DOHH2 (cell line): ENCODE measurements around the gene ENDOU.

Source experiments
- H3F3A ChIP-seq: fragments of 200-600 bp; sonication (generic), shearing (Covaris generic); 2 replicates; pipeline ENCODE4 v1.6.0; 2016; ENCODE audit warnings: antibody characterized with exemption, mild to moderate bottlenecking; ENCODE audit not compliant: control insufficient read depth, insufficient read depth
- H3K27ac ChIP-seq: fragments of 200-600 bp; sonication (generic); 2 replicates; pipeline ENCODE4 v1.5.1; 2014; ENCODE audit warnings: low read depth, mild to moderate bottlenecking, low read length, moderate library complexity
- H3K27me3 ChIP-seq: fragments of 200-600 bp; sonication (generic); 2 replicates; pipeline ENCODE4 v1.6.1; 2014; ENCODE audit warnings: mild to moderate bottlenecking, low read length, mixed read lengths; ENCODE audit not compliant: control insufficient read depth
- H3K36me3 ChIP-seq: fragments of 200-600 bp; sonication (generic); 2 replicates; pipeline ENCODE4 v1.6.1; 2014; ENCODE audit warnings: mild to moderate bottlenecking, low read length, moderate library complexity, mixed read lengths; ENCODE audit not compliant: control insufficient read depth
- H3K4me1 ChIP-seq: fragments of 200-600 bp; sonication (generic); 2 replicates; pipeline ENCODE4 v1.6.1; 2014; ENCODE audit warnings: mild to moderate bottlenecking, low read length, mixed read lengths; ENCODE audit not compliant: control insufficient read depth
- H3K4me2 ChIP-seq: fragments of 200-600 bp; sonication (generic); 2 replicates; pipeline ENCODE4 v1.6.0; 2014; ENCODE audit warnings: mild to moderate bottlenecking, low read length, moderate library complexity
- H3K4me3 ChIP-seq: fragments of 200-600 bp; sonication (generic); 2 replicates; pipeline ENCODE4 v1.5.1; 2014; ENCODE audit warnings: mild to moderate bottlenecking, low read length, mixed read lengths
- H3K79me2 ChIP-seq: fragments of 200-600 bp; sonication (generic); 2 replicates; pipeline ENCODE4 v1.6.1; 2014; ENCODE audit warnings: mild to moderate bottlenecking, low read length, mixed read lengths; ENCODE audit not compliant: control insufficient read depth
- H3K9me2 ChIP-seq: fragments of 200-600 bp; sonication (generic); replicated peaks from 2 replicates; pipeline ENCODE4 v1.6.1; 2014; ENCODE audit warnings: mild to moderate bottlenecking, low read length, mixed read lengths; ENCODE audit not compliant: control insufficient read depth
- H3K9me3 ChIP-seq: fragments of 200-600 bp; sonication (generic); 2 replicates; pipeline ENCODE4 v1.6.1; 2014; ENCODE audit warnings: antibody characterized with exemption, low read length, mixed read lengths; ENCODE audit not compliant: control insufficient read depth, insufficient read depth
- H4K20me1 ChIP-seq: fragments of 200-600 bp; sonication (generic); 2 replicates; pipeline ENCODE4 v1.6.0; 2014; ENCODE audit warnings: low read depth, mild to moderate bottlenecking, antibody characterized with exemption, low read length, moderate library complexity; ENCODE audit not compliant: control insufficient read depth, insufficient read depth
- CTCF ChIP-seq: fragments of 200-600 bp; sonication (generic); IDR thresholded peaks from one replicate; pipeline ENCODE4 v1.5.1; 2014; ENCODE audit warnings: antibody characterized with exemption, mild to moderate bottlenecking, low read depth, low read length; ENCODE audit not compliant: poor library complexity, severe bottlenecking
- EZH2phosphoT487 ChIP-seq: fragments of 200-600 bp; sonication (generic); IDR thresholded peaks from 2 replicates; pipeline ENCODE4 v1.6.1; 2017; ENCODE audit warnings: borderline replicate concordance, mild to moderate bottlenecking, antibody characterized with exemption, low read length, moderate library complexity, mixed read lengths

The ENDOU gene

GRCh38 chr12:47771304-47771703 lies 46.0 kb upstream of the ENDOU start:
- H3K36me3 ChIP-seq = no peaks in the 10 kb centered on the region
- peaks cover 27% of the 10 kb centered on the region for H3K4me1 ChIP-seq
- TF ChIP-seq CTCF = no peak
- no peak for TF ChIP-seq EZH2phosphoT487
- H3K27ac ChIP-seq = no peak overlapping the region
- no peaks in the 10 kb centered on the region for H3K9me2 ChIP-seq
- no peak overlapping the region for H3K4me3 ChIP-seq
- H3K9me3 ChIP-seq = no peaks in the 10 kb centered on the region
- H3F3A ChIP-seq = no peaks in the 10 kb centered on the region
- no peak overlapping the region for H3K4me2 ChIP-seq
- peaks cover 26% of the 10 kb centered on the region for H3K27me3 ChIP-seq
- H4K20me1 ChIP-seq = no peaks in the 10 kb centered on the region
- peaks cover 6% of the 10 kb centered on the region for H3K79me2 ChIP-seq

GRCh38 chr12:47770086-47770726 lies 44.9 kb upstream of the ENDOU start:
- H3K79me2 ChIP-seq = peaks cover 6% of the 10 kb centered on the region
- peaks cover 26% of the 10 kb centered on the region for H3K27me3 ChIP-seq
- no peak overlapping the region for H3K4me2 ChIP-seq
- no peaks in the 10 kb centered on the region for H3K9me3 ChIP-seq
- H4K20me1 ChIP-seq = no peaks in the 10 kb centered on the region
- no peaks in the 10 kb centered on the region for H3K36me3 ChIP-seq
- TF ChIP-seq EZH2phosphoT487 (no peak), CTCF (no peak)
- H3K27ac ChIP-seq = no peak overlapping the region
- H3K9me2 ChIP-seq = no peaks in the 10 kb centered on the region
- H3K4me1 ChIP-seq = peaks cover 26% of the 10 kb centered on the region
- H3K4me3 ChIP-seq = no peak overlapping the region
- H3F3A ChIP-seq = no peaks in the 10 kb centered on the region

- no peaks in the 10 kb centered on the region for H3K36me3 ChIP-seq
- H3K4me1 ChIP-seq = peaks cover 19% of the 10 kb centered on the region
- no peaks in the 10 kb centered on the region for H4K20me1 ChIP-seq
- H3K9me2 ChIP-seq = no peaks in the 10 kb centered on the region
- peaks cover 6% of the 10 kb centered on the region for H3K79me2 ChIP-seq
- TF ChIP-seq CTCF (no peak), EZH2phosphoT487 (no peak)
- no peak overlapping the region for H3K4me2 ChIP-seq
- no peaks in the 10 kb centered on the region for H3F3A ChIP-seq
- H3K27ac ChIP-seq = no peak overlapping the region
- H3K27me3 ChIP-seq = peaks cover 26% of the 10 kb centered on the region
- H3K9me3 ChIP-seq = no peaks in the 10 kb centered on the region
- H3K4me3 ChIP-seq = no peak overlapping the region
Observed at GRCh38 chr12:47769234-47770085, 44.2 kb upstream of the ENDOU start.
